ENCODE measurements around the gene SSTR4.

GRCh38 chr20:23036371-23036770 is 1.3 kb downstream of the SSTR4 start:
- no peak for TF ChIP-seq CTCF (IDR thresholded peaks at IDR 0.05)
- TF ChIP-seq POLR2A (IDR thresholded peaks at IDR 0.05): no peak

Data from Peyer's patch (tissue), 4 donors.